HPDE6-E6E7 (cell line): Measurements from ENCODE around the gene WDR89.
"Not testable (repeated sequence)": the region's sequence is repeated elsewhere in the genome, so short reads cannot be mapped to it uniquely, and the experiment has no call there.

ENCODE experiments used
- DNase-seq: peaks from one replicate; pipeline ENCODE4 v3.0.0; 2011; ENCODE audit warnings: missing footprints; ENCODE audit errors: extremely low spot score

WDR89 gene

DNA sequence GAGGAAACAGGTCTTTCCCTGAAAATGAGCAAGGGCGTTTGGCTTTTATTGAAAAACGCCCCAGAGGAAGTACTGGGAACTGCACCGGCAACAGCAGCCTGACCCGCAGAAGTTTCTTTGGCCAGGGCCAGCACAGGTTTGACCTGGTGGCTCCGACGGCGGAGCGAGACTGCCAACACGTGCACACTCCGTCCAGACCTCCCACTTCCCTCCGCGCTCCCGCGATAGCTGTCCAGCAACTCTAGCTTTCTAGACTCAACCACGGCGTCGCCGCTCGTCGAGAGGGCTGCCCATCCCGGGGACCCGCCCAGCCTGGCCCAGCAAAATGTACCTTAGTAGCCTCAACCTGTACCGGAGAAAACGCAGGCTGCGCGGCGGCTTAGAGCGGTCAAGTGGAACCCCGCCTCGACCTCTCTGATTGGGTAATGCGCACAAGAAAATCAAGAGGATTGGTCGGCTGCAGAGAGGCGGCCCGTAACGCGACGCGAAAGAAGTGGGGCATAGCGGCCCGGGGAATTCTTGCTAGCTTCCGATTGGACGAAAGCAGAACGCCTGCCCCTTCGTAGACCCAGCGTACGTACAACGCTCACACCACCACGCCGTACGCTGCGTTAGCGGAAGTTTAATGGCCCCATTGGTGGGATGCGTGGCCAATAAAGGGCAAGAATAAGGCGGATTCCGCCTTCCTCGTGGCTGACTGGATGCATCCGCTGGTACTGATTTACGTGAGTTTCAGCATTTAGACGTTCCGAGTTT is at the start of gene WDR89:
Gene WDR89 (minus strand): TSS at position 399 of the 756 bp plus-strand sequence. CDS start 41,929 bp downstream, outside the sequence.
- DNase-seq, result peak; percentile 98

- no peak for DNase-seq
These were observed 47.5 kb upstream of the WDR89 start for GRCh38 chr14:63689132-63689531.

DNA sequence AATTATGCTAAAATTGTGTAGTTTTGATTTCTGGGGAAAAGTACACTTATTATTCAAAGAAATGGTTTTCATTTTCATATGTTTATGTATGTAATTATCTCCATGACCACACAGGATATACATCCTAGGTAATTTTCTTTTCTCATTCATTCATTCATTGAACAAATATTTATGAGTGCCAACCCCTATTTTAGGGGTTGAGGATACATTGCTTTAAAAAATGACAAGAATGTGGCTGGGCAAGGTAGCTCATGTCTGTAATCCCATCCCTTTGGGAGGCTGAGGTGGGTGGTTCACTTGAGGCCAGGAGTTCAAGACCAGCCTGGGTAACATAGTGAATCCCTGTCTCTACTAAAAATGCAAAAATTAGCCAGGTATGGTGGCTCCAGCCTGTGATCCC is 45.3 kb upstream of the WDR89 start:
- DNase-seq, result no peak

GRCh38 chr14:63685401-63685800 is 43.7 kb upstream of the WDR89 start:
- no peak for DNase-seq

DNA sequence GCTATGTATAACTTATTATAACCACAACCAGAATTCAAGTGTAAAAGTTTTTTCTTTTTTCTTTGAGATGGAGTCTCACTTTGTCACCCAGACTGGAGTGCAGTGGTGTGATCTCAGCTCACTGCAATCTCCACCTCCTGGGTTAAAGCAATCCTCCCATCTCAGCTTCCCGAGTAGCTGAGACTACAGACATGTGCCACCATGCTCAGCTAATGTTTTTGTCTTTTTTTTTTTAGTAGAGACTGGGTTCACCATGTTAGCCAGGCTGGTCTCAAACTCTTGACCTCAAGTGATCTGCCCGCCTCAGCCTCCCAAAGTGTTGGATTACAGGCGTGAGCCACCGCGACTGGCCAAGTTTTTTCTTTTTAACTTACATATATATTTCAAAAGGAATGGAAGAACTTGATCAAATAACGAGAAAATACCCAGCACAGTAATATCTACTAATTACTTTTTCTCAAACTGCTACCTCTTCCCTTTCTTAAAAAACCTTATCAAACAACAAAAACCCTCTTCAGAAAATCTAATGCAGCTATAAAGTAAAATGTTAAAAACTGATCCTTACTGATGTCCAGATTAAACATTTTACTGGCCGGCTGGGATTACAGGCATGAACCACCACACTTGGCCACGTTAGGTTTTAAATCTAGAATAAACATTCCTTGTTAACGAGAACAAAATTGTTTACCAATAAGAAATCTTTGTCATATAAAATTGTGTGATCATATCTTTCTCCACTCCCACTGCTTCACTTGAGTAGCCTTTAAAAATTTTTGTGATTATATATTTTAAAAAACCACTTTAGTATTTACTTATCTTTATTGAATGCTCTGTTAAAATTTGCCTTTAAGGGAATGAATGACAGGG is 41.3 kb upstream of the WDR89 start:
- no peak for DNase-seq

DNA sequence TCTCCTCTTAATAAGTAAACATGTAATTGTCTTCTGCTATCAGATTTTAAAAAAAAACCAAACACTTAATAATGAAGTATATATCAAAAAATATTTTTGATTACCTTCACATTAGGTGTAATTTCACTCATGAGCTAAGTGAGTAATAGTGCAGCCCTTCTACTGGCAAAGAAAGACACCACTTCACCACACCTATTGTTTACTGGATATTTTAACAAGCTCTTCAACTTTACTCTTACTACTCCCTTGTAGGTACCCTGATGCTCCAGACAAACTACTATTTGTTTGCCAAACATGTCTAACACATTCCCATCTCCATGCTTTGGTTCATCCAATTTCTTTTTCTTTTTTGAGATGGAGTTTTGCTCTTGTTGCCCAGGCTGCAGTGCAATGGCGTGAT is 36.9 kb upstream of the WDR89 start:
- no peak for DNase-seq

DNA sequence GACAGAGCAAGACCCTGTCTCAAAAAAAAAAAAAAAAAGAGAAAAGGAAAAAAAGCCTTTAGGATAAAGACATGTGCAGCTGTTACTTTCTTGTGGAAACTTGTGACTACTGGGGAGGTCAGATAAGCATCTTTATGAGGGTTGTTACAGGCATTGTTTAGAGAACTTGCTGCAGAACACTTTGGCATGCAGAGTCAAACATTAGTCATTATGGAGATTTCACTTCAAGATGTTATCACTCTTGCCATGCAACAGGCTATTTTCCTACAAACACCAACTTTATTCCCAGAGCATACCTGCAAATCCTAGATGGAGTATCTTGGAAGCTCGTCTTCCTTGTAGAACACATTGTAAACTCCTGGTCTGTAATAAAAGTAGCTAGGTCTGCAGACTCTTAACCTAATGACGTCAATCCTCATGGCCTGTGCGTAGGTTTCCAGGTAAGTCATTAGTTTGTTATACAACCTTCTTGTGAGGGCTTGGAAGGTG is 36.3 kb upstream of the WDR89 start:
- no peak for DNase-seq

- no peak for DNase-seq
These were observed 34.9 kb upstream of the WDR89 start for GRCh38 chr14:63676615-63677014.

GRCh38 chr14:63673886-63674497 is 32.3 kb upstream of the WDR89 start:
- no peak for DNase-seq

GRCh38 chr14:63673255-63673654 is 31.6 kb upstream of the WDR89 start:
- no peak for DNase-seq

GRCh38 chr14:63672417-63673180 is 30.9 kb upstream of the WDR89 start:
- no peak for DNase-seq

- DNase-seq, result no peak
These were observed 30.3 kb upstream of the WDR89 start for GRCh38 chr14:63671987-63672386.

GRCh38 chr14:63670692-63671091 is 29.0 kb upstream of the WDR89 start:
- DNase-seq, result no peak

DNA sequence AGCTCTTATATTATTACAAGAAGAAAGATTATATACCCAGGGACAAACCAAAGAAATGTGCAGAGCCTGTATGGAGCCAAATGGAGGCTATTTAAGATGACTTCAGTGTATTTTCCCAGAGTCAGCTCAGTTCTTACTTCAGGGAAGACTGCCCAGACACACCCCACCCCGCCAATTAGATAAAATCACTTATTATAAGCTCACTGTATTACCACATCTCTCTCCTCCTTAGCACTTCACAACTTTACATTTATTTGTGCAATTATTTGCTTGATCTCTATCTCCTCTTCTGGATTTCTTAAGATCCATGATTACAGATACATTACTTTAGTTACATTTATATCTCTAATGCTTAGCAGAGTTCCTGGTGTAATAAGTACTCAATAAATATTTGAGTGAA is 24.7 kb upstream of the WDR89 start:
- no peak for DNase-seq

GRCh38 chr14:63663428-63664341 is 22.0 kb upstream of the WDR89 start:
- no peak for DNase-seq

DNA sequence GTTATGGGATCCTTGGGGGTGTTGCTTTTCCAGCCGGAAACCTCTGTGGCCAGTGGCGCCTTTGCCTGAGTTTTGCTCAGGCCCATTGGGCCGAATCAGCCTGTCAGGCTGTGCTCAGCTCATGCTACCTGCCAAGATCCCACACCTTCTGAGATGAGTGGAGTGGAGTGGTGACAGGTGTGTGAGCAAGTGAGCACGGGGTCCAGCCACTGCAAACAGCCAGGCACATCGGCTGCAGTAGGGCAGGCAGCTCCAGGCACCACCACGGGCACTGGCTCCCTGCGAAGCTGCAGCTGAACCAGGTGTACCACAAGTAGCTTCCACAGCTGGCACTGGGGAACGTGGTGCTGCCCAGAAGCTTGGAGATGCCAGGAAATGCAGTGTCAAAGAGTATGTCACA is 21.1 kb upstream of the WDR89 start:
- no peak for DNase-seq

- DNase-seq, result not testable (repeated sequence)
These were observed 20.2 kb upstream of the WDR89 start for GRCh38 chr14:63661881-63662280.

DNA sequence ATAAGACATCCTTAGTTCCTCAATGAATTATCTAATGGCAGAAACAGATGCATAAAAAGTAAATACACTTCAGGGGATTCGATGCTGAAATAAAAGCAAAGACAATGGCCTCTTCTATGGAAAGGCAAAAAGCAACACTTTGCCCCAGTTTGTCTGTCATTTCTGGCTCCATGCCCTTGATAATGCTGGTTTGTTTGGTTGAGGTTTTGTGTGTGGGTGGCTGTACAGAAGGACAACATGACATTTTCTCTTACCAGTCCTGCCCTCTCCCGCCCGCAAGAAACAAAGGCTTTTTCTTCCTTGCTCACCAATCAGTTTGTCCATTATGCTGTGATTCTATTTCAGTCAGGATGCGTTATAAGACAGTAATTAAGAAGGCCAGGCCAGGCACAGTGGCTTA is 18.1 kb upstream of the WDR89 start:
- no peak for DNase-seq

- DNase-seq, result no peak
These were observed 14.5 kb upstream of the WDR89 start for GRCh38 chr14:63656194-63656593.

DNA sequence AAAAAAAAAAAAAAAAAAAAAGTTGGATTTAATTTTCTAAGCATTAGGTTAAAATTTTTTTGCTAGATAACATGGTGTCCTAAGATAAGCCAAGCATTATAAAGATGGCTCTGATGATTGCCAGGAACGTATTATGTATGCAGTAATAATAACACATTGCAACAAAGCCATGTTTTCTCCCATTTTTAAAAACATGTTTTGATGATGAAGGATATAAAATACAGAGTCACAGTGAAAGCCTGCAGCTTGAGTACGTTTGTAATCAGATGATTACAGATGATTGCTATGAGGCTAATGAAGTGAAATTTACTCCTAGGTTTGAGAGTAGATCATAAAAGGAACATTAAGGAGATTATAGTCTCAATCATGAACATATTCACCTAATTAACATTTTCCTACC is 13.3 kb upstream of the WDR89 start:
- DNase-seq, result no peak

- DNase-seq, result no peak
These were observed 12.7 kb upstream of the WDR89 start for GRCh38 chr14:63654346-63654745.
